Hepatocyte (in vitro differentiated cells): ENCODE measurements around the gene CPLX1.

Source experiments
- CTCF ChIP-seq: fragments of 200-600 bp; sonication (generic); IDR thresholded peaks from 2 replicates; pipeline ENCODE4 v1.5.1; 2016; ENCODE audit warnings: antibody characterized with exemption, mild to moderate bottlenecking; ENCODE audit not compliant: poor library complexity
- EZH2 ChIP-seq: fragments of 200-600 bp; sonication (generic); IDR thresholded peaks from 2 replicates; pipeline ENCODE4 v1.6.1; 2016; ENCODE audit warnings: antibody characterized with exemption, mild to moderate bottlenecking, borderline replicate concordance
- EZH2phosphoT487 ChIP-seq: fragments of 200-600 bp; sonication (generic); IDR thresholded peaks from one replicate; pipeline ENCODE4 v1.6.1; 2018; ENCODE audit warnings: antibody characterized with exemption, mild to moderate bottlenecking, low read depth, moderate library complexity; ENCODE audit not compliant: unreplicated experiment, severe bottlenecking

DNA sequence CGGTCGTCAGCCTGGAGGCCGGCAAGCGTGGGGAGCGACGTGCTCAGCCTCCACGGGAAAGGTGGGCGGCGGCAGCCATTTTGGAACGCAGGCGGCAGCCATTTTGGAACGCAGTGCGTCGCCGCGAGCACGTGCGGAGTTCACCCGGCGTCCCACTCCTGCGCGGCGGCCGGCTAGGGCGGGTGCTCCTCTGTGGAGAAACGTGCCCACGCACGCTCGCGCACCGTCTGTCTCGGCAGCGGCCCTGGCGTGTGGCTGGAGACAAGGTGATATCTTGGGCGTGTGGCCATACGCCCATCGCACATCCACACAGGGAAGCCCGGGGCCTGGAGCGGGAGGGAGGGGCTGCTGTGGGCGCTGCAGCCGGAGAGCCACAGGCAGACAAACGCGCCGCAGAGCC, 21.1 kb downstream of the CPLX1 start:
- TF ChIP-seq CTCF (no peak), EZH2 (no peak), EZH2phosphoT487 (no peak)
